HG03097 (cell line): ENCODE measurements around the gene EIF3CL.
"Not testable (repeated sequence)": the region's sequence is repeated elsewhere in the genome, so short reads cannot be mapped to it uniquely, and the experiment has no call there.

Experiments used
- ATAC-seq: cut with Tn5 transposase; IDR thresholded peaks from one replicate; pipeline ENCODE4 v1.9.1; 2021; ENCODE audit not compliant: unreplicated experiment, low FRiP score

EIF3CL gene, protein sequence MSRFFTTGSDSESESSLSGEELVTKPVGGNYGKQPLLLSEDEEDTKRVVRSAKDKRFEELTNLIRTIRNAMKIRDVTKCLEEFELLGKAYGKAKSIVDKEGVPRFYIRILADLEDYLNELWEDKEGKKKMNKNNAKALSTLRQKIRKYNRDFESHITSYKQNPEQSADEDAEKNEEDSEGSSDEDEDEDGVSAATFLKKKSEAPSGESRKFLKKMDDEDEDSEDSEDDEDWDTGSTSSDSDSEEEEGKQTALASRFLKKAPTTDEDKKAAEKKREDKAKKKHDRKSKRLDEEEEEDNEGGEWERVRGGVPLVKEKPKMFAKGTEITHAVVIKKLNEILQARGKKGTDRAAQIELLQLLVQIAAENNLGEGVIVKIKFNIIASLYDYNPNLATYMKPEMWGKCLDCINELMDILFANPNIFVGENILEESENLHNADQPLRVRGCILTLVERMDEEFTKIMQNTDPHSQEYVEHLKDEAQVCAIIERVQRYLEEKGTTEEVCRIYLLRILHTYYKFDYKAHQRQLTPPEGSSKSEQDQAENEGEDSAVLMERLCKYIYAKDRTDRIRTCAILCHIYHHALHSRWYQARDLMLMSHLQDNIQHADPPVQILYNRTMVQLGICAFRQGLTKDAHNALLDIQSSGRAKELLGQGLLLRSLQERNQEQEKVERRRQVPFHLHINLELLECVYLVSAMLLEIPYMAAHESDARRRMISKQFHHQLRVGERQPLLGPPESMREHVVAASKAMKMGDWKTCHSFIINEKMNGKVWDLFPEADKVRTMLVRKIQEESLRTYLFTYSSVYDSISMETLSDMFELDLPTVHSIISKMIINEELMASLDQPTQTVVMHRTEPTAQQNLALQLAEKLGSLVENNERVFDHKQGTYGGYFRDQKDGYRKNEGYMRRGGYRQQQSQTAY

DNA sequence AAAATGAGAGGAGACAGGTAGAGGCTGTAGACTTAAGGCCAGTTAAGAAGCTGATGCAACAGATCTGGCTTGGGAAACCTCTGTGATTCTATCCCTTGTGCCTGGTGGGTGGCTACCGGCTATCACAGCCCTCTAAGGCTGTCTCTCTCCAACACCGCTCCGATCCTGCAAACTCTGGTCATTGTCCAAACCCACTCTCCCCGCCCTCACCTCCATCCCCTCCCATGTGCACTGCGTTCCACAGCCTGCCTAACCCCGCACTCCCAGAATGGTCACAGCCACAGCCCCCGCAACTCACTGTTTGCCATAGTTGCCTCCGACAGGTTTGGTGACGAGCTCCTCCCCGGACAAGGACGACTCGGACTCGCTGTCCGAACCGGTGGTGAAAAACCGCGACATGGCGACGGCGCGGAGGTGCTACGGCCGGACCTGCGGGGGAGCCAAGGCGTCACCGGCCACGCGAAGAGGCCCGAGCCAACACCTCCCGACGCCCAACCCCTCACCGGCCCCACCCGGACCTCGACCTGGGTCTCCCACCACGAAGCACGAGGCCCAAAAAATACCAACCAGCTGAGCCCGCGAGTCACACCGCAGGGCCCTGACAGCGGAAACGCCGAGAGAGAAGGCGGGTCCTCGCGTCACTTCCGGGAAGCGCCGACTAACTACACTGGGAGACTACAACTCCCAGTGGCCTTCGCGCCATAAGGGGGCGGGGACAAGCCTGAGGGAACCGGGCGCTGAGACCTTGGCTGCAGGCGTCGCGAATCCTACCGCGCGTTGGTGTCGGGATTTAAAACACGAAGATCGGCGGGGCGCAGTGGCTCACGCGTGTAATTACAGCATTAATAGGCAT lies at the start of gene EIF3CL:
EIF3CL (minus strand) TSS at position 622 of the 853 bp plus-strand sequence; CDS start at position 399, 223 bp downstream.
- ATAC-seq, result peak; percentile 80

- ATAC-seq, result not testable (repeated sequence)
These were observed 43.4 kb upstream of the EIF3CL start for GRCh38 chr16:28447081-28447480.

DNA sequence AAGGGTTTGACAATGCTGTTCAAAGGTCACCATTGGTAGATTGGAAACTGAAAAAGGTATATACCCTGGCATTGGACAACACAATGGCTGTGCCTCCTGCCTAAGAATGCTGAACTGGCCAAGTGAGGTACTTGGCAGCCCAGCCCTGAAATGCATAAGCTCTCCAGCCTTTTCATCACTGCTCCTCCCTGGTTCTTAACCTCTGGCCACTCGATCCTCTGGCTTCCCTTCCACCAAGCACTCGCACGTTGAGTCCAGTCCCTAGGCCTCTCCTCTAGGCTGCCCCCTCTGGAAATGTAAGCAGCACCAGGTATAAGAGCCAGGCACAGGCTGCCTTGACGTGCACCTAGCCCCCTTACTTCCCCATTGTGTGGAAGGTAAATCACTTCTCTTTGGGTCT lies 42.7 kb upstream of the EIF3CL start:
- not testable (repeated sequence) for ATAC-seq

GRCh38 chr16:28443943-28444342 lies 40.3 kb upstream of the EIF3CL start:
- ATAC-seq, result not testable (repeated sequence)

GRCh38 chr16:28438899-28439298 lies 35.3 kb upstream of the EIF3CL start:
- not testable (repeated sequence) for ATAC-seq

GRCh38 chr16:28435340-28435739 lies 31.7 kb upstream of the EIF3CL start:
- ATAC-seq, result not testable (repeated sequence)

GRCh38 chr16:28426060-28426680 lies 22.5 kb upstream of the EIF3CL start:
- ATAC-seq, result not testable (repeated sequence)

GRCh38 chr16:28421071-28421750 lies 17.6 kb upstream of the EIF3CL start:
- not testable (repeated sequence) for ATAC-seq

- not testable (repeated sequence) for ATAC-seq
These were observed 13.4 kb upstream of the EIF3CL start for GRCh38 chr16:28417033-28417432.

- not testable (repeated sequence) for ATAC-seq
These were observed 10.9 kb upstream of the EIF3CL start for GRCh38 chr16:28414530-28414929.

DNA sequence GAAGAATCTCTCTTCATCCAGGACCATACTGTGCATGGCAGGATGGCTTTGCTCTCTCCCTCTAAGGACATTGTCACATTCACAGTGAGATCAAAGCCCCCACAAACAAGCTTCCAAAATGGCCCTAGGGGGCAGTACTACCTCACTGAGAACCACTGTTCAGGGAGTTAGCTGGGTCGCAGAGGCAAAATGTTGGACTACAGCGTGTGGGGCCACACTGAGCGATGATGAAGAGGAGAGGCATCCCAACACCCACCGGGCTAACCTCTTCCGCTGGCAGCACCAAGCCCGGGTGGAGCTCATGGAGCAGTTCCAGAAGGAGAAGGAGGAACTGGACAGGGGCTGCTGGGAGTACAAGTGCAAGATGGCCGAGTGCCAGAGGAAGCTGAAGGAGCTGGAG lies 9.9 kb upstream of the EIF3CL start:
- not testable (repeated sequence) for ATAC-seq

- not testable (repeated sequence) for ATAC-seq
These were observed 11.6 kb downstream of the EIF3CL start for GRCh38 chr16:28392054-28392453.

- not testable (repeated sequence) for ATAC-seq
These were observed 21.3 kb downstream of the EIF3CL start for GRCh38 chr16:28382177-28382867.

- not testable (repeated sequence) for ATAC-seq
These were observed 25.8 kb downstream of the EIF3CL start for GRCh38 chr16:28377822-28378221.

DNA sequence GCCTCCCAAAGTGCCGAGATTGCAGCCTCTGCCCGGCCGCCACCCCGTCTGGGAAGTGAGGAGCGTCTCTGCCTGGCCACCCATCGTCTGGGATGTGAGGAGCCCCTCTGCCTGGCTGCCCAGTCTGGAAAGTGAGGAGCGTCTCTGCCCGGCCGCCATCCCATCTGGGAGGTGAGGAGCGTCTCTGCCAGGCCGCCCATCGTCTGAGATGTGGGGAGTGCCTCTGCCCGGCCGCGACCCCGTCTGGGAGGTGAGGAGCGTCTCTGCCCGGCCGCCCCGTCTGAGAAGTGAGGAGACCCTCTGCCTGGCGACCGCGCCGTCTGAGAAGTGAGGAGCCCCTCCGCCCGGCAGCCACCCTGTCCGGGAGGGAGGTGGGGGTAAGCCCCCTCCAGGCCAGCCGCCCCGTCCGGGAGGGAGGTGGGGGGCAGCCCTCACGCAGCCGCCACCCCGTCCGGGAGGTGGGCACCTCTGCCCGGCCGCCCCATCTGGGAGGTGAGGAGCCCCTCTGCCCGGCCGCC lies 26.5 kb downstream of the EIF3CL start:
- ATAC-seq, result not testable (repeated sequence)

DNA sequence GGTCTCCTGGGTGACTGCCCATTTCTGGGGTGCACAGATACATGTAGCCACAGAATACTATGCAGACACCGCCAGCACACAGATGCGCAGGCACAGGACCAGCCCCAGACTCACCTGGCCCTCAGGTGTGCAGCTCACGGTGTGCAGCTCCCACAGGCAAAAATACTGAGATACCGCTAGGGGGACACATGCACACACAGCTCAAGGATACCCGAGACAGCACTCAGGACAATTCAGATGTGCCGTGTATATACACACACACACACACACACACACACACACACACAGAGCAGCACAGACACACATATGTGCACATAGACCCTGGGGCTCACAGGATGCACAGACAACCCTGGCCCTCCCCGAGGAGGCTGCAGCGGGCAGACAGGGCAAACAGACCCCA lies 28.5 kb downstream of the EIF3CL start:
- ATAC-seq, result not testable (repeated sequence)

GRCh38 chr16:28374281-28374680 lies 29.4 kb downstream of the EIF3CL start:
- ATAC-seq, result not testable (repeated sequence)

- not testable (repeated sequence) for ATAC-seq
These were observed 35.7 kb downstream of the EIF3CL start for GRCh38 chr16:28367926-28368325.
